HG03469 (cell line): ENCODE results near the gene GPR61.
A peak's percentile ranks its signal among the peaks of the same experiment; 100 is the strongest.

Experiments
- ATAC-seq: cut with Tn5 transposase; IDR thresholded peaks from one replicate; pipeline ENCODE4 v1.9.1; 2021; ENCODE audit warnings: mild to moderate bottlenecking, moderate library complexity, moderate number of reproducible peaks; ENCODE audit not compliant: unreplicated experiment

The GPR61 gene

GRCh38 chr1:109535481-109535880 lies 4.2 kb upstream of the GPR61 start:
- ATAC-seq, result no peak

GRCh38 chr1:109535971-109536491 lies 3.6 kb upstream of the GPR61 start:
- no peak for ATAC-seq

GRCh38 chr1:109537450-109538178 lies 2.1 kb upstream of the GPR61 start:
- no peak for ATAC-seq

GRCh38 chr1:109538827-109539555 lies 681 bp upstream of the GPR61 start:
- ATAC-seq, result no peak

GRCh38 chr1:109541102-109541501 lies 1.4 kb downstream of the GPR61 start:
- ATAC-seq, result no peak

- no peak for ATAC-seq
Measured at GRCh38 chr1:109542657-109543056, 3.0 kb downstream of the GPR61 start.

GRCh38 chr1:109543283-109543987 lies 3.8 kb downstream of the GPR61 start:
- no peak for ATAC-seq

- ATAC-seq, result no peak
Measured at GRCh38 chr1:109543988-109544735, 4.5 kb downstream of the GPR61 start.

- ATAC-seq, result peak; percentile 29
Measured at GRCh38 chr1:109546311-109547109, 6.8 kb downstream of the GPR61 start.

GRCh38 chr1:109547463-109548320 lies 8.0 kb downstream of the GPR61 start:
- no peak for ATAC-seq

GRCh38 chr1:109548321-109549267 lies 8.9 kb downstream of the GPR61 start, which contains the start of gene GNAI3:
Gene GNAI3, plus strand, starts transcription at chr1:109548615. Its CDS starts 106 bp downstream, at chr1:109548721.
- peak; percentile 80 for ATAC-seq

GRCh38 chr1:109556563-109556962 lies 16.9 kb downstream of the GPR61 start:
- no peak for ATAC-seq

- no peak for ATAC-seq
Measured at GRCh38 chr1:109557520-109557919, 17.8 kb downstream of the GPR61 start.

GRCh38 chr1:109559995-109560394 lies 20.3 kb downstream of the GPR61 start:
- no peak for ATAC-seq

- ATAC-seq, result no peak
Measured at GRCh38 chr1:109564194-109564878, 24.7 kb downstream of the GPR61 start.

- no peak for ATAC-seq
Measured at GRCh38 chr1:109565241-109565640, 25.6 kb downstream of the GPR61 start.

GRCh38 chr1:109566982-109567381 lies 27.3 kb downstream of the GPR61 start:
- no peak for ATAC-seq
